Melanocyte of skin (primary cell): ENCODE data around the gene SPRYD4. TPM values are rescaled to one million over a fixed set of nuclear protein-coding genes. Genes with fewer than 3 reads are reported as not detected.

Experiments used
- total RNA-seq, 2 donors: library from RNA; depleted of rRNA; stranded (reverse); fragments of >200 nt; gene quantifications; 2 replicates each; pipeline ENCODE4 v1.2.3, GENCODE V29; 2012

Gene SPRYD4
- total RNA-seq: 1 to 10 TPM; 2.4 to 3.0 TPM

DNA sequence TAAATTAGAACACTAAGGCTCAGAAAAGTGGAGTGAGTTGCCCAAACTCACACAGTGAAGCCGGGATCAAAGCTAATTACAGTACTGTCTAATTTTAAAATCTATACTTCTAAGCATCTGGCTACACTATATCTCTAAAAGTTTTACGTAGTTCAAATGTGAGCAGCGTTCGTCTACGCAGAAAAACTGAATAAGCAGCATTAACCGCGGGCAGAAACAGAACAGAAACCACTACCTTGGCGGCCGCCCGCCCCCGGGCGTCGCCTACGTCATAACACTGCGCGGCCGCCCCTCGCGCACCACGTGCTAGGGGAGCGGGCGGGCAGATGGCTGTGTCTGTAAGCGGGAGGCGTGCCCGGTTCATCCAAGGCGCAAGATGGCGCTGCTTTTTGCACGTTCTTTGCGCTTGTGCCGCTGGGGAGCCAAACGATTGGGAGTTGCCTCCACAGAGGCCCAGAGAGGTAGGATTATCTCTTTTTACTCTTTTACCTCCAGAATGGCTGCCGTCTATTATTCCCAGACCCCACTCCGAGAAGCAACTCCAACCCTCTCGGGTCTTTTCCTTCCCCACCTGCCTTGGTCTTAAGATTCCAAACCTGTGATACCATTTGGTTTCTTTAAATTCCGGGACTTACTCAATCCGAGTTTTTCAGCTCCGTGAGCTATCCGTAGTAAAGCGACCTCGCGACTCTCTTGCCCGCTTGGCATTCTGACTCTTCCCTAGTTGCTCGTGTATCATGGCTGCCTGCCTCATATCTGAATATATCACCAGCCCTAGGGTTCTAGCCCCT, at the start of gene SPRYD4:
Gene SPRYD4, plus strand, starts transcription at position 363 of the 791 bp plus-strand sequence. Its CDS starts 14 bp downstream, at position 377.

DNA sequence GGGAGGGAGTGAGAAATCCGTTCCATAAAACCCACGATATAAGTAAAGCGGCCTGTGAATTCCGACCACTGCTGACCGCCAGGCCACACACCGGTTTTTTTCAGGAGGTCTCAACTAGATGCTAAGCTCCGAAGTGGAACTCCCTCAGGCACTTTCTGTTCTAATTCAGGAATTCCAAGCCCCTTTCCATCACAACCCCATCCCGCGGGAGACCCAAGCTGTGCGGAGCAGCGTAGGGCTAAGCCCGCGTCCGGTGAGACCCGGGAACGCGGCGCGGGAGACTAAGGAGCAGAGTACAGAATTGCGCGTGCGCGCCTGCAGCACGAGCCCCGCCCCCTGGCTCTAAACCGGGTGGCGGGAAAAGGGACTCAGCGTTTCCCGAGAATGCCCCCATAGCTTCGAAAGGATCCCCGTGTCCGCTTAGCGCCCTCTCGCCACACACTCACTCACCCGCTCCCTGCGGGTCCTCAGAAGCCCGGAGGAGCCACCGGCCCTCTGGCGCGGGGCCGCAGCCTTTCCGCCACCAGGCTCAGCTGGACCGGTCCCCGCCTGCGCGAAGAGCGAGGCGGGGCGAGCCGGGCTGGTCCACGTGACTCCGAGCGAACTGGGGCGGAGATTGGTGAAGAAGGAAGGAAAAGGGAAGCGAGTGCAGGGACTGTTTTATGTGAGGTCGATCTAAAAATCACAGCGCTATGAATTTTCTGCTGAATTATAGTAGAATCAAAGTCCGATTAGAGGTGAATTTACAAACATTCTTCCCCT, 19.3 kb upstream of the SPRYD4 start, which contains the start of gene TIMELESS:
Gene TIMELESS, minus strand, starts transcription at position 567 of the 762 bp plus-strand sequence. CDS start 15,256 bp downstream, outside the sequence.

DNA sequence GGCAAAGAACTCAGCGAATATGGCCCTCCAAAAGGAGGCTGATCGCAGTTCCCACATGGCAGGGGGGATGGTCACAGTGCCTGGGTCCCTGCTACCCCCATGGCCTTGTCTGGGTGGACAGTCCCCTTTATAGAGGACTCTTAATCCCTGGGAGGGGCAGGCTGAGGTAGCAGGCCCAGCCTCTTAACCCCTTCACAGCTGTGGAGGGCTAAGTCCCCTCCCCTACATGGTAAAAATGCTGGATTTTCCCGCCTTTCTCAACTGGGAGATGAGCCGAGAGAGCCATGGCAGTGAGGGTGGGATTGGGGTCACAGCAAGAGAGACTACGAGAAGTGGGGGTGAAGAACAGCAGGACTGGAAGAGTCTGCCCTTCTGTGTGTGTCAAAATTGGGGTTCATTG, 13.8 kb upstream of the SPRYD4 start, which contains the start of gene MIP:
Gene MIP, minus strand, starts transcription at position 101 of the 400 bp plus-strand sequence. Its CDS starts 44 bp downstream, at position 57.

DNA sequence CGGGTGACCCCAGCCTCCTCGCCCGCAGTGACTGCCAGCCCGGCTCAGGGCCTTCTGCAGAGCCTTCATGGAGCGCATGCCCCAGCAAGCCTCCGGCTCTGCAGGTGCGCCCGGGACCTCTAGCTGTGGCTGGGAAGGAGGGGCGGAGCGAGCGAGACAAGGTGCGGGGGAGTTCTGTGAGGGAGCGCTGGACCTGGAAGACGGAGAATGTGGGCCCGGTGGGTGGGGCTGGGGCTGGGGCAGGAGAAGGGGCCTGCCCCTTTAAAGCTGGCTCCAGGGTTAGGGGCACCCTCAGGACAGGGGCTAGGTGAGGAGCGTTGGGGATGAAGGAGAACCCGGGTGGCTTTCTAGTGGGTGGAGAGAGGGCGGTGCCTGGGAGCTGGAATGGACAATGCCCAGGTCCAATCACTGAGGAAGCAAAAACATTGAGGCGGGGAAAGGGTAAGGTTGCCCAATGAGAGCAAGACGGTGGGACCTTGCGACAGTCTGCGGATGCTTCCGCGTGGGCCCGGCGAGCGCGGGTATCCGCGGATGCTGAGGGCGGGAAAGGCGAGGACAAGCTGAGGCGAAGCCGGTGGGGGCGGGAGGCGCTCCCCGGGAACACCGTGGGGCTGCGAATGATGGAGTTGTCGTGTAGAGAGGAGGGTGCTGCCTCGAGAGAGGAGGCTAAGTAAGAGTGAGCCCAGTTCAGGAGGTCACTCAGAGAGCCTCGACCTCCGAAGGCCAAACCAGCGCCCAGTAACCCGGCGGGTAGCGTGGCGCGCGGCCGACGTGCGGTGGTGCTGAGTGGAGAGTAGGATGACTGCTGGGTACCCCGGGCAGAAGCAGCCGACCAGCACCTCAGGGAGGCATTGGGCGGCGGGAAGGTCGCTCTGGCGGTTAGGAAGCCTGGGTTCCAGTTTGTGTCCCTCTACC, 19.9 kb downstream of the SPRYD4 start, which contains the start of gene GLS2:
Gene GLS2, minus strand, starts transcription at position 121 of the 915 bp plus-strand sequence. Its CDS starts 43 bp downstream, at position 78.

GRCh38 chr12:56521590-56522371, 53.4 kb downstream of the SPRYD4 start, which contains the start of gene RBMS2:
Gene RBMS2, plus strand, starts transcription at chr12:56521820. Its CDS starts 204 bp downstream, at chr12:56522024.

Other genes with a start within 250 kb of the SPRYD4 start
- 10 to 100 TPM; 54.7 to 72.6 TPM for gene RNF41, start 246.7 kb upstream of the SPRYD4 start, total RNA-seq
- 10 to 100 TPM; 30.6 to 52.9 TPM for gene NABP2, start 244.2 kb upstream of the SPRYD4 start, total RNA-seq
- gene SLC39A5, start 238.5 kb upstream of the SPRYD4 start, total RNA-seq: not detected
- gene ANKRD52, start 210.2 kb upstream of the SPRYD4 start, total RNA-seq: 10 to 100 TPM; 29.3 to 37.3 TPM
- gene COQ10A, start 201.6 kb upstream of the SPRYD4 start, total RNA-seq: 1 to 10 TPM; 6.0 to 9.3 TPM
- gene CS, start 168.2 kb upstream of the SPRYD4 start, total RNA-seq: 100 to 1,000 TPM; 141 to 198 TPM
- 100 to 1,000 TPM; 172 to 220 TPM for gene CNPY2, start 152.6 kb upstream of the SPRYD4 start, total RNA-seq
- gene PAN2, start 134.6 kb upstream of the SPRYD4 start, total RNA-seq: 10 to 100 TPM; 16.3 to 36.1 TPM
- under 1 TPM in 1 of 2 donors, not detected in 1; 0.33 TPM for gene IL23A, start 129.7 kb upstream of the SPRYD4 start, total RNA-seq
- 100 to 1,000 TPM; 712 to 885 TPM for gene STAT2, start 108.5 kb upstream of the SPRYD4 start, total RNA-seq
- not detected for gene APOF, start 105.7 kb upstream of the SPRYD4 start, total RNA-seq
- 10 to 100 TPM in 1 of 2 donors, 1 to 10 TPM in 1; 8.9 to 16.7 TPM for gene TIMELESS, start 19.2 kb upstream of the SPRYD4 start, total RNA-seq
- gene MIP, start 13.9 kb upstream of the SPRYD4 start, total RNA-seq: not detected
- gene GLS2, start 19.6 kb downstream of the SPRYD4 start, total RNA-seq: not detected
- gene RBMS2, start 53.2 kb downstream of the SPRYD4 start, total RNA-seq: 1 to 10 TPM; 8.3 to 9.0 TPM
- 10 to 100 TPM; 52.0 to 56.3 TPM for gene BAZ2A, start 161.7 kb downstream of the SPRYD4 start, total RNA-seq
- 100 to 1,000 TPM; 532 to 644 TPM for gene ATP5F1B, start 177.4 kb downstream of the SPRYD4 start, total RNA-seq
- gene PTGES3, start 219.7 kb downstream of the SPRYD4 start, total RNA-seq: 100 to 1,000 TPM in 1 of 2 donors, 10 to 100 TPM in 1; 42.3 to 108 TPM